ENCODE results near the gene E2F6.

The E2F6 gene

DNA sequence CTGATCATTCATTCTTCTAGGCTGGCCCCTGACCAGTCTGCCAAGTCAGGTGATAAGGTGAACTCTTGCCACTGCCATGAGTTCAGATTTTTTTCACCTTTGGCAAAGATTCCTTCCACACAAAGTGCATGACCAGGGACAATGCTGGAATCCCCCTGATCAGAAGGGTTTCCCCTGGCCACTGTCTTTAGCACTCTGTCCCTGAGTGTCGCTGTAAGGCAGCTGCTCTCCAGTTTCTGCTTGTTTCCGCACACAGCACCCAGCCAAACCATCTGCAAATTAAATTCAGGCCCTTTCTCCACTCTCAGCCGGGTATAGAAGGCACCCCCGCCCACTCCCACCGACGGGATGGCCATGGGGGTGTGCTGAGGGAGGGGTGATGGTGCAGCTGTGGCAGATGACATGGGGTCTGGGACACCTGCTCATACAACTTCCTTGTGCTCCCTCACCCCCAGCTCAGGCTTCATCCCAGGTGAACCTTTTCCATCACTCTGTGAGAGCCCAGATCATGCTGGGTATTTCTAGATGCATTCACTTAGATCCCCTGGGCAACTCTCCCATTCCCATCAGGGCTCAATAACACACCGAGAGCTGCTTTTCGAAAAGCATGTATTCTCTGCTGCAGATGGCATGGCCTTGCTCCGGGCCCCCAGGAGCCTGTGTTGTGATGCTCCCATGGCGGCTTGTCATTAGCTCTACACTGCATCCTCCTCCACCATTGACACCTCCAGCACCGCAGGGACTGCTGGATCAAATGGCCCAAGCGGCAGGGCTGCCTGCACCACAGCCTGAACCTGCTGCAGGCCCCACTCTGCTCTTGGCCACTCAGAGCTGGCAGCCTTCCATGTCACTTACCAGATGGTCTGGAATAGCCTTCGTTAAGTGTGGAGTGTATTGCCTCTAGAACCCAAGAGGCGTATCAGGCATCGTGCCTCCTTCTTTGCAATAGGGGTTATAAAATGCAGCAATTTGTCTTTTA, 69.2 kb downstream of the E2F6 start:
- H3K27ac ChIP-seq: no peak overlapping the region
- no peak for DNase-seq (ENCODE audit: low spot score)
- ChIA-PET CTCF (interaction anchor here (0.6 kb wide), 1 partner anchor 977 kb away, joined by 4 read pairs; no protein-coding TSS in a partner anchor), POLR2A (ENCODE audit: low non-redundant PET) (no interaction called here)
- TF ChIP-seq, protein P1, sequence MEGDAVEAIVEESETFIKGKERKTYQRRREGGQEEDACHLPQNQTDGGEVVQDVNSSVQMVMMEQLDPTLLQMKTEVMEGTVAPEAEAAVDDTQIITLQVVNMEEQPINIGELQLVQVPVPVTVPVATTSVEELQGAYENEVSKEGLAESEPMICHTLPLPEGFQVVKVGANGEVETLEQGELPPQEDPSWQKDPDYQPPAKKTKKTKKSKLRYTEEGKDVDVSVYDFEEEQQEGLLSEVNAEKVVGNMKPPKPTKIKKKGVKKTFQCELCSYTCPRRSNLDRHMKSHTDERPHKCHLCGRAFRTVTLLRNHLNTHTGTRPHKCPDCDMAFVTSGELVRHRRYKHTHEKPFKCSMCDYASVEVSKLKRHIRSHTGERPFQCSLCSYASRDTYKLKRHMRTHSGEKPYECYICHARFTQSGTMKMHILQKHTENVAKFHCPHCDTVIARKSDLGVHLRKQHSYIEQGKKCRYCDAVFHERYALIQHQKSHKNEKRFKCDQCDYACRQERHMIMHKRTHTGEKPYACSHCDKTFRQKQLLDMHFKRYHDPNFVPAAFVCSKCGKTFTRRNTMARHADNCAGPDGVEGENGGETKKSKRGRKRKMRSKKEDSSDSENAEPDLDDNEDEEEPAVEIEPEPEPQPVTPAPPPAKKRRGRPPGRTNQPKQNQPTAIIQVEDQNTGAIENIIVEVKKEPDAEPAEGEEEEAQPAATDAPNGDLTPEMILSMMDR (conservative IDR thresholded peaks at IDR 0.05; ENCODE audit: low read depth): no peak

GRCh38 chr2:11396021-11396420, 69.9 kb downstream of the E2F6 start:
- POLR2A ChIA-PET (ENCODE audit: low non-redundant PET): no interaction called here
- CTCF ChIA-PET: no interaction called here
- TF ChIP-seq, protein P1 (conservative IDR thresholded peaks at IDR 0.05; ENCODE audit: low read depth): no peak
- no peak for DNase-seq (ENCODE audit: low spot score)
- H3K27ac ChIP-seq: no peak overlapping the region

DNA sequence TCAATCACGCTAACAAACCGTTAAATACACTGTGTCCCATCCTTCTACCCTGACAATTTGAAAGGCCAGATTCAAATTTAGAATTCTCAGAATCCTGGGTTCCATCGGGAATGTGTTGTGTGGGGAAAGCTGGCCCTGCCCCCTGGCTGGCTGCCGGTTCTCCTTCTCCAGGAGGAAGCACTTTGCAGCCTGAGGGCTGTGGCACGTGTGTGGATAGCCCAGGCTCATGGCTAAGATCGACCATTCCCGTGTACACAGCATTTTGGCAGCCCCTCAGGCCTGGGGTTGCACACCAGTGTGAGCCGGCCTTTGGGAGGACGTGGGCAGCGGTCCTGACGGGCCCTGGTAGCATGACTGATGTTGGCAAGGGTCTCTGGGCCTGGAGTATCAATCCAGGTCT, 70.6 kb downstream of the E2F6 start:
- DNase-seq (ENCODE audit: low spot score): no peak
- TF ChIP-seq, protein P1 (conservative IDR thresholded peaks at IDR 0.05; ENCODE audit: low read depth): no peak
- no peak overlapping the region for H3K27ac ChIP-seq
- ChIA-PET POLR2A (ENCODE audit: low non-redundant PET) (no interaction called here), CTCF (interaction anchor here (0.6 kb wide), 2 partner anchors 18 to 147 kb away, joined by 3 to 4 read pairs; no protein-coding TSS in a partner anchor)
